Fibroblast of the aortic adventitia (primary cell): ENCODE results near the gene CEP131. TPM values are rescaled to one million over a fixed set of nuclear protein-coding genes. Genes with fewer than 3 reads are reported as not detected.
A peak's percentile ranks its signal among the peaks of the same experiment; 100 is the strongest.
"Not testable (repeated sequence)": the region's sequence is repeated elsewhere in the genome, so short reads cannot be mapped to it uniquely, and the experiment has no call there.

Experiments
- DNase-seq: peaks from one replicate; pipeline ENCODE4 v3.0.0-alpha.2; 2010; ENCODE audit warnings: low read depth
- H3K4me3 ChIP-seq: 2 replicates; pipeline ENCODE4 v1.5.1; 2011; ENCODE audit warnings: low read depth, mild to moderate bottlenecking, control low read depth, low read length, moderate library complexity
- CTCF ChIP-seq: IDR thresholded peaks from 2 replicates; pipeline ENCODE4 v1.5.1; 2011; ENCODE audit warnings: mild to moderate bottlenecking, low read length, control low read depth, inconsistent platforms; ENCODE audit not compliant: insufficient read depth
- total RNA-seq: library from RNA; depleted of rRNA; stranded (reverse); fragments of >200 nt; gene quantifications from 2 replicates; pipeline ENCODE4 v1.2.3, GENCODE V29; 2012; ENCODE audit warnings: low replicate concordance

CEP131 gene
- total RNA-seq, 1 donor: 9.6 TPM

GRCh38 chr17:81231121-81231645 lies 8.4 kb upstream of the CEP131 start:
- H3K4me3 ChIP-seq: no peak overlapping the region
- DNase-seq: no peak
- no peak for TF ChIP-seq CTCF

- H3K4me3 ChIP-seq: no peak overlapping the region
- TF ChIP-seq CTCF: peak; percentile 30
- DNase-seq: no peak
Measured at GRCh38 chr17:81230043-81230820, 7.5 kb upstream of the CEP131 start.

- no peak overlapping the region for H3K4me3 ChIP-seq
- TF ChIP-seq CTCF: no peak
- no peak for DNase-seq
Measured at GRCh38 chr17:81229666-81229920, 6.8 kb upstream of the CEP131 start.

- TF ChIP-seq CTCF: no peak
- no peak overlapping the region for H3K4me3 ChIP-seq
- no peak for DNase-seq
Measured at GRCh38 chr17:81228834-81229665, 6.3 kb upstream of the CEP131 start.

GRCh38 chr17:81228420-81228819 lies 5.7 kb upstream of the CEP131 start:
- no peak for DNase-seq
- H3K4me3 ChIP-seq: no peak overlapping the region
- no peak for TF ChIP-seq CTCF

GRCh38 chr17:81227630-81228029 lies 4.9 kb upstream of the CEP131 start:
- not testable (repeated sequence) for DNase-seq, H3K4me3 ChIP-seq

GRCh38 chr17:81223762-81224130 lies 981 bp upstream of the CEP131 start:
- no peak for TF ChIP-seq CTCF
- H3K4me3 ChIP-seq: no peak overlapping the region
- DNase-seq: no peak
